Neural progenitor cell (in vitro differentiated cells): ENCODE data around the gene SLC7A9. TPM values are rescaled to one million over a fixed set of nuclear protein-coding genes. Genes with fewer than 3 reads are reported as not detected.

ENCODE experiments used
- DNase-seq: peaks from one replicate; pipeline ENCODE4 v3.0.0-alpha.2; 2016; ENCODE audit warnings: low spot score
- H2AFZ ChIP-seq: fragments of 200-600 bp; sonication (generic); replicated peaks from 2 replicates; pipeline ENCODE4 v1.6.1; 2016; ENCODE audit warnings: antibody characterized with exemption
- H3F3A ChIP-seq: fragments of 200-600 bp; sonication (generic); 2 replicates; pipeline ENCODE4 v1.6.1; 2016; ENCODE audit warnings: antibody characterized with exemption, low read depth
- H3K27ac ChIP-seq: fragments of 200-600 bp; sonication (generic); 2 replicates; pipeline ENCODE4 v1.5.1; 2016; ENCODE audit warnings: mild to moderate bottlenecking
- H3K27me3 ChIP-seq: fragments of 200-600 bp; sonication (generic); 2 replicates; pipeline ENCODE4 v1.6.1; 2016; ENCODE audit warnings: mild to moderate bottlenecking, moderate library complexity
- H3K36me3 ChIP-seq: fragments of 200-600 bp; sonication (generic); 2 replicates; pipeline ENCODE4 v1.5.1; 2016
- H3K4me1 ChIP-seq: fragments of 200-600 bp; sonication (generic); 2 replicates; pipeline ENCODE4 v1.6.1; 2016; ENCODE audit warnings: mixed run types
- H3K4me2 ChIP-seq: fragments of 200-600 bp; sonication (generic); 2 replicates; pipeline ENCODE4 v1.6.1; 2016
- H3K4me3 ChIP-seq: fragments of 200-600 bp; sonication (generic); 2 replicates; pipeline ENCODE4 v1.5.1; 2016
- H3K79me2 ChIP-seq: fragments of 200-600 bp; sonication (generic); 2 replicates; pipeline ENCODE4 v1.6.1; 2016; ENCODE audit warnings: low read depth
- H3K9ac ChIP-seq: fragments of 200-600 bp; sonication (generic); 2 replicates; pipeline ENCODE4 v1.6.1; 2016
- H3K9me3 ChIP-seq: fragments of 200-600 bp; sonication (generic); 2 replicates; pipeline ENCODE4 v1.5.1; 2016; ENCODE audit warnings: low read depth
- H4K20me1 ChIP-seq: fragments of 200-600 bp; sonication (generic); 2 replicates; pipeline ENCODE4 v1.6.1; 2016; ENCODE audit warnings: low read depth
- H3K27ac Mint-ChIP-seq: 3 replicates; pipeline ENCODE4 v1.8.0; 2021; ENCODE audit warnings: mixed read lengths
- H3K27me3 Mint-ChIP-seq: 2 replicates; pipeline ENCODE4 v1.8.0; 2022; ENCODE audit warnings: low read depth, mild to moderate bottlenecking, inconsistent platforms, moderate library complexity, mixed read lengths; ENCODE audit not compliant: insufficient read depth
- H3K36me3 Mint-ChIP-seq: 3 replicates; pipeline ENCODE4 v1.8.0; 2021; ENCODE audit warnings: mixed read lengths
- H3K4me1 Mint-ChIP-seq: 3 replicates; pipeline ENCODE4 v1.8.0; 2021; ENCODE audit warnings: mixed read lengths
- H3K4me3 Mint-ChIP-seq: 3 replicates; pipeline ENCODE4 v1.8.0; 2021; ENCODE audit warnings: mild to moderate bottlenecking, moderate library complexity, mixed read lengths
- H3K9me3 Mint-ChIP-seq: 3 replicates; pipeline ENCODE4 v1.8.0; 2020; ENCODE audit warnings: mixed read lengths
- CTCF ChIP-seq: fragments of 200-600 bp; sonication (generic); IDR thresholded peaks from 2 replicates; pipeline ENCODE4 v1.5.1; 2017; ENCODE audit warnings: antibody characterized with exemption, mild to moderate bottlenecking
- EZH2 ChIP-seq: fragments of 200-600 bp; sonication (generic); IDR thresholded peaks from 2 replicates; pipeline ENCODE4 v1.6.1; 2017; ENCODE audit warnings: antibody characterized with exemption, mild to moderate bottlenecking, moderate library complexity
- EZH2phosphoT487 ChIP-seq: fragments of 200-600 bp; sonication (generic); IDR thresholded peaks from 2 replicates; pipeline ENCODE4 v1.6.1; 2017; ENCODE audit warnings: antibody characterized with exemption
- total RNA-seq: library from RNA; depleted of rRNA; stranded (reverse); fragments of >200 nt; gene quantifications from 2 replicates; pipeline ENCODE4 v1.2.3, GENCODE V29; 2015; ENCODE audit warnings: low replicate concordance

Gene SLC7A9
- total RNA-seq, 1 donor from 2014 or later: not detected

DNA sequence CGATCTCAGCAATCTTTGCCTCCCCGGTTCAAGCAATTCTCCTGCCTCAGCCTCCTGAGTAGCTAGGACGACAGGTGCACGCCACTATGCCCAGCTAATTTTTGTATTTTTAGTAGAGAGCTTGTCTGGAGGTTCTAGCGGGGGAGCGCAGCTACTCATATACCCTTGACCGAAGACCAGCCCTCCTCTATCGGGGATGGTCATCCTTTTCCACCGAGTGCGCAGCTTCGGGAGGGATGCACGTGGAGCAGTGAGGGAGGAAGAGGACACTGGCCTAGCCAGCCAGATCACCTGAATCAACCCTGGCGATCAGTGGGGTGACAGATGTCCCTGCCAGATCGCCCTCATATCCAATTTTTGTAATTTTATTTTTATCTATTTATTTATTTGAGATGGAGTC lies 6.8 kb downstream of the SLC7A9 start:
- Histone ChIP-seq H3K9ac (no peak overlapping the region), H3K27me3 (no peaks in the 10 kb centered on the region), H3K9me3 (no peaks in the 10 kb centered on the region), H4K20me1 (no peaks in the 10 kb centered on the region), H3K79me2 (no peaks in the 10 kb centered on the region), H3K4me2 (no peak overlapping the region), H2AFZ (no peak overlapping the region), H3K4me3 (no peak overlapping the region), H3K4me1 (no peaks in the 10 kb centered on the region), H3F3A (no peaks in the 10 kb centered on the region), H3K27ac (no peak overlapping the region), H3K36me3 (no peaks in the 10 kb centered on the region)
- Mint-ChIP-seq H3K4me1 (no peaks in the 10 kb centered on the region), H3K9me3 (no peaks in the 10 kb centered on the region), H3K27ac (no peak overlapping the region), H3K27me3 (no peaks in the 10 kb centered on the region), H3K4me3 (no peak overlapping the region), H3K36me3 (no peaks in the 10 kb centered on the region)
- no peak for DNase-seq
- TF ChIP-seq EZH2 (no peak), CTCF (no peak), EZH2phosphoT487 (no peak)

DNA sequence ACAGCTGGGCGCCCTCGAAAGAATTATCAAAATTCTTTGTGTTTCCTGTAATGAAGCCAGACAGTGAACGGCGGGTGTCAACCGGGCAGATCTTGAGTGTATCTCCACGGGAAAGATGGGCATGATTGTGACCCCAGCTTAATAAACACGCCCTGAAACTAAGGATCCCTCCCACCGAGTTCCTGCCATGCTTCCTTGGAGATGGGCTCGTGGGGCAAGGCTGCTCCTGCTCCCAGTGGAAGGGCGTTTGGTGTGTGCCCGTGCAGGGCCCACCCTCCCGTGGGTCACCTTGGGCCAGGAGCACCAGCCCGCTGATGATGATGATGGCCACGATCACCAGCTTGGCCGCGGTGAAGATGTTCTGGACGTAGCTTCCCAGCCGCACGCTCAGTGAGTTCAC lies 7.4 kb downstream of the SLC7A9 start:
- H3K36me3 ChIP-seq: no peaks in the 10 kb centered on the region
- no peak overlapping the region for H3K4me2 ChIP-seq
- no peak overlapping the region for H3K9ac ChIP-seq
- H4K20me1 ChIP-seq: no peaks in the 10 kb centered on the region
- no peaks in the 10 kb centered on the region for H3K4me1 ChIP-seq
- TF ChIP-seq CTCF (no peak), EZH2 (no peak), EZH2phosphoT487 (no peak)
- no peaks in the 10 kb centered on the region for H3K79me2 ChIP-seq
- Mint-ChIP-seq H3K27me3 (no peaks in the 10 kb centered on the region), H3K27ac (peak overlapping the region; percentile 50), H3K9me3 (no peaks in the 10 kb centered on the region), H3K4me1 (no peaks in the 10 kb centered on the region), H3K36me3 (no peaks in the 10 kb centered on the region), H3K4me3 (no peak overlapping the region)
- H3F3A ChIP-seq: no peaks in the 10 kb centered on the region
- no peak for DNase-seq
- H3K27ac ChIP-seq: no peak overlapping the region
- H3K4me3 ChIP-seq: no peak overlapping the region
- H3K9me3 ChIP-seq: no peaks in the 10 kb centered on the region
- H2AFZ ChIP-seq: no peak overlapping the region
- no peaks in the 10 kb centered on the region for H3K27me3 ChIP-seq

- Mint-ChIP-seq H3K9me3 (no peaks in the 10 kb centered on the region), H3K4me3 (no peak overlapping the region), H3K27ac (no peak overlapping the region), H3K27me3 (no peaks in the 10 kb centered on the region), H3K36me3 (no peaks in the 10 kb centered on the region), H3K4me1 (no peaks in the 10 kb centered on the region)
- Histone ChIP-seq H3K36me3 (no peaks in the 10 kb centered on the region), H3K4me2 (no peak overlapping the region), H3K27me3 (no peaks in the 10 kb centered on the region), H2AFZ (no peak overlapping the region), H3F3A (no peaks in the 10 kb centered on the region), H3K9ac (no peak overlapping the region), H3K9me3 (no peaks in the 10 kb centered on the region), H3K4me3 (no peak overlapping the region), H4K20me1 (no peaks in the 10 kb centered on the region), H3K27ac (no peak overlapping the region), H3K79me2 (no peaks in the 10 kb centered on the region), H3K4me1 (no peaks in the 10 kb centered on the region)
- no peak for TF ChIP-seq EZH2phosphoT487
- no peak for TF ChIP-seq EZH2
- TF ChIP-seq CTCF: no peak
- no peak for DNase-seq
Observed at GRCh38 chr19:32861596-32861995, 8.0 kb downstream of the SLC7A9 start.

GRCh38 chr19:32859591-32859990 lies 10.0 kb downstream of the SLC7A9 start:
- TF ChIP-seq CTCF (no peak), EZH2 (no peak), EZH2phosphoT487 (no peak)

More at GRCh38 chr19:32859591-32859990, 10.0 kb downstream of the SLC7A9 start:
- H3K9me3 ChIP-seq: no peaks in the 10 kb centered on the region
- no peak overlapping the region for H2AFZ ChIP-seq
- no peak overlapping the region for H3K9ac ChIP-seq
- H3K36me3 Mint-ChIP-seq: no peaks in the 10 kb centered on the region
- H3K4me1 Mint-ChIP-seq: no peaks in the 10 kb centered on the region
- no peaks in the 10 kb centered on the region for H3K4me1 ChIP-seq
- H3K9me3 Mint-ChIP-seq: no peaks in the 10 kb centered on the region
- H3K27ac Mint-ChIP-seq: no peak overlapping the region
- H3K36me3 ChIP-seq: no peaks in the 10 kb centered on the region
- no peaks in the 10 kb centered on the region for H3K79me2 ChIP-seq
- no peak overlapping the region for H3K4me3 Mint-ChIP-seq
- H3K27me3 ChIP-seq: no peaks in the 10 kb centered on the region
- no peaks in the 10 kb centered on the region for H3F3A ChIP-seq
- DNase-seq: no peak
- H4K20me1 ChIP-seq: no peaks in the 10 kb centered on the region
- no peaks in the 10 kb centered on the region for H3K27me3 Mint-ChIP-seq
- H3K4me3 ChIP-seq: no peak overlapping the region
- H3K4me2 ChIP-seq: no peak overlapping the region
- no peak overlapping the region for H3K27ac ChIP-seq
